DOHH2 (cell line): ENCODE results near the gene TRNP1.

Experiments
- H3F3A ChIP-seq: fragments of 200-600 bp; sonication (generic), shearing (Covaris generic); 2 replicates; pipeline ENCODE4 v1.6.0; 2016; ENCODE audit warnings: antibody characterized with exemption, mild to moderate bottlenecking; ENCODE audit not compliant: control insufficient read depth, insufficient read depth
- H3K27ac ChIP-seq: fragments of 200-600 bp; sonication (generic); 2 replicates; pipeline ENCODE4 v1.5.1; 2014; ENCODE audit warnings: low read depth, mild to moderate bottlenecking, low read length, moderate library complexity
- H3K27me3 ChIP-seq: fragments of 200-600 bp; sonication (generic); 2 replicates; pipeline ENCODE4 v1.6.1; 2014; ENCODE audit warnings: mild to moderate bottlenecking, low read length, mixed read lengths; ENCODE audit not compliant: control insufficient read depth
- H3K36me3 ChIP-seq: fragments of 200-600 bp; sonication (generic); 2 replicates; pipeline ENCODE4 v1.6.1; 2014; ENCODE audit warnings: mild to moderate bottlenecking, low read length, moderate library complexity, mixed read lengths; ENCODE audit not compliant: control insufficient read depth
- H3K4me1 ChIP-seq: fragments of 200-600 bp; sonication (generic); 2 replicates; pipeline ENCODE4 v1.6.1; 2014; ENCODE audit warnings: mild to moderate bottlenecking, low read length, mixed read lengths; ENCODE audit not compliant: control insufficient read depth
- H3K4me2 ChIP-seq: fragments of 200-600 bp; sonication (generic); 2 replicates; pipeline ENCODE4 v1.6.0; 2014; ENCODE audit warnings: mild to moderate bottlenecking, low read length, moderate library complexity
- H3K4me3 ChIP-seq: fragments of 200-600 bp; sonication (generic); 2 replicates; pipeline ENCODE4 v1.5.1; 2014; ENCODE audit warnings: mild to moderate bottlenecking, low read length, mixed read lengths
- H3K79me2 ChIP-seq: fragments of 200-600 bp; sonication (generic); 2 replicates; pipeline ENCODE4 v1.6.1; 2014; ENCODE audit warnings: mild to moderate bottlenecking, low read length, mixed read lengths; ENCODE audit not compliant: control insufficient read depth
- H3K9me2 ChIP-seq: fragments of 200-600 bp; sonication (generic); replicated peaks from 2 replicates; pipeline ENCODE4 v1.6.1; 2014; ENCODE audit warnings: mild to moderate bottlenecking, low read length, mixed read lengths; ENCODE audit not compliant: control insufficient read depth
- H3K9me3 ChIP-seq: fragments of 200-600 bp; sonication (generic); 2 replicates; pipeline ENCODE4 v1.6.1; 2014; ENCODE audit warnings: antibody characterized with exemption, low read length, mixed read lengths; ENCODE audit not compliant: control insufficient read depth, insufficient read depth
- H4K20me1 ChIP-seq: fragments of 200-600 bp; sonication (generic); 2 replicates; pipeline ENCODE4 v1.6.0; 2014; ENCODE audit warnings: low read depth, mild to moderate bottlenecking, antibody characterized with exemption, low read length, moderate library complexity; ENCODE audit not compliant: control insufficient read depth, insufficient read depth
- CTCF ChIP-seq: fragments of 200-600 bp; sonication (generic); IDR thresholded peaks from one replicate; pipeline ENCODE4 v1.5.1; 2014; ENCODE audit warnings: antibody characterized with exemption, mild to moderate bottlenecking, low read depth, low read length; ENCODE audit not compliant: poor library complexity, severe bottlenecking
- EZH2phosphoT487 ChIP-seq: fragments of 200-600 bp; sonication (generic); IDR thresholded peaks from 2 replicates; pipeline ENCODE4 v1.6.1; 2017; ENCODE audit warnings: borderline replicate concordance, mild to moderate bottlenecking, antibody characterized with exemption, low read length, moderate library complexity, mixed read lengths

The TRNP1 gene

DNA sequence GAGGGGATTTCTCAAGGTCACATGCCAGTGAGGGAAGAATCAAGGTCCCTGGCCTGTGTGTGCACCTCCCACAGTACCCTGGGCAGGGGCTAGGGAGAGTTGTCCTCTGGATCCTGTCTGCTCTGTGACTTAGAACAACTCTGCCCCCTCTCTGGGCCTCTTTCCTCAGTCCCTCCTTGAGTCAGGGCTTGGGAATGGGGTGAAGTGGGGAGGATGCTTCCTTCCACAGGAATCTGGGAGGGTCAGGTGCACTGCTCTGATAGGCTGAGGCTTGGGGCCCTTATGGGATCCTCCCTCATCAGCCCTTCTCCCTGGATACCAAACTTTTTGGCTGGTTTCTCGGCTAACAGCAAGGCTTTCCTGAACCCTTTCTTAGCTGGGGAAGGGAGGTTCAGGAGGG is 2.5 kb downstream of the TRNP1 start:
- Histone ChIP-seq H3F3A (no peaks in the 10 kb centered on the region), H3K27ac (no peak overlapping the region), H4K20me1 (no peaks in the 10 kb centered on the region), H3K4me2 (no peak overlapping the region), H3K9me2 (no peaks in the 10 kb centered on the region), H3K27me3 (peaks cover 66% of the 10 kb centered on the region), H3K79me2 (no peaks in the 10 kb centered on the region), H3K4me3 (no peak overlapping the region), H3K4me1 (peaks cover 11% of the 10 kb centered on the region), H3K9me3 (no peaks in the 10 kb centered on the region), H3K36me3 (no peaks in the 10 kb centered on the region)
- TF ChIP-seq EZH2phosphoT487 (no peak), CTCF (no peak)

- Histone ChIP-seq H3K4me2 (no peak overlapping the region), H3K4me3 (no peak overlapping the region), H3K36me3 (no peaks in the 10 kb centered on the region), H3K27ac (no peak overlapping the region), H3K4me1 (peaks cover 10% of the 10 kb centered on the region), H3K79me2 (no peaks in the 10 kb centered on the region), H3K27me3 (peaks cover 62% of the 10 kb centered on the region), H3F3A (no peaks in the 10 kb centered on the region), H3K9me3 (no peaks in the 10 kb centered on the region), H3K9me2 (no peaks in the 10 kb centered on the region), H4K20me1 (no peaks in the 10 kb centered on the region)
- TF ChIP-seq CTCF (no peak), EZH2phosphoT487 (no peak)
Observed at GRCh38 chr1:26996665-26997064, 3.2 kb downstream of the TRNP1 start.

DNA sequence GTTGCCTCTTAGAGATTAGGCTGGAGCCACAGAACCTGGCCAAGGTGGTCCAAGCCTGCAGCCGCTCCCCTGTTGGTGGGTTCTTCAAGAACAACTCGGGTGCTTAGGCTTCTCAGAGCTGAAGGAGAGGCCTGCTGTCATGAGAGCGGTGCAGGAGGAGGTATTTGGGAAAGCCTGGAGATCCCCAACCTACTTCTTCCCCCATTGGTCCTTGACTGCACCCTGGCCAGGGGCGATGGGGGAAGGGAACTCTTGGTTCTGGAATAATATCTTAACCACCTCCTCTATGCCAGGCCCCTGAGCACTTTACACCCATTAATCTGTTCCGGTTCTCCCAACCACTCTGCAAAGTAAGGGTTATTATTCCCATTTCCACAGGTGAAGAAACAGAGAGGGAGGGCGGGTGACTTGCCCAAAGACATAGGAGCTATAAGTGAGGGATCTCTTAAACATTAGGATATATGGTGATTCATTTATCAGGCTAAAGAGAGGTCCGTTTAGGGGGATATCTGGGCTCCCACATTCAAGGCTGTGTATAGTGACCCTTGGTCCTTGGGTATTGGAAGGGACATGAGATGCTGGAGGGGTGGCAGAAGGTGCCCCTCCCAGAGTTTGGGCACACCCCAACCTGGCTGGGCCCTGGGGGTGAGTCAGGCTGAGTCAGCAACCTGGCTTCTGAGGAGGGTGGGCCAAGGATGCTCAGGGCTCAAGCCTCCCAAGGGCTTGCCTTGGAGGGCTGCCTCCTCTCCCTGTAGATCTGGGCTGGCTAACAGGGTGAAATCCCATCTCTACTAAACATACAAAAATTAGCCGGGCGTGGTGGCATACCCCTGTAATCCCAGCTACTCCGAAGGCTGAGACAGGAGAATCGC is 5.2 kb downstream of the TRNP1 start:
- no peaks in the 10 kb centered on the region for H3F3A ChIP-seq
- H3K4me1 ChIP-seq, result peaks cover 14% of the 10 kb centered on the region
- no peak overlapping the region for H3K4me2 ChIP-seq
- H3K36me3 ChIP-seq, result no peaks in the 10 kb centered on the region
- H3K4me3 ChIP-seq, result no peak overlapping the region
- no peaks in the 10 kb centered on the region for H3K79me2 ChIP-seq
- H3K9me3 ChIP-seq, result no peaks in the 10 kb centered on the region
- peaks cover 54% of the 10 kb centered on the region for H3K27me3 ChIP-seq
- TF ChIP-seq CTCF, result no peak
- no peak for TF ChIP-seq EZH2phosphoT487
- H4K20me1 ChIP-seq, result no peaks in the 10 kb centered on the region
- no peak overlapping the region for H3K27ac ChIP-seq
- no peaks in the 10 kb centered on the region for H3K9me2 ChIP-seq
